ENCODE results near the gene CDC25B.
"Not testable (repeated sequence)": the region's sequence is repeated elsewhere in the genome, so short reads cannot be mapped to it uniquely, and the experiment has no call there.

The CDC25B gene

GRCh38 chr20:3826420-3826819 lies 30.3 kb downstream of the CDC25B start:
- Histone ChIP-seq H3K4me3 (ENCODE audit: insufficient read depth, low read depth, low read length) (no peak overlapping the region), H3K27me3 (ENCODE audit: control insufficient read depth, insufficient read depth, low read length, poor library complexity, severe bottlenecking) (no peaks in the 10 kb centered on the region), H3K36me3 (ENCODE audit: control insufficient read depth, insufficient read depth, low read length) (no peaks in the 10 kb centered on the region), H3K9me3 (ENCODE audit: control insufficient read depth, low read length) (no peaks in the 10 kb centered on the region), H3K27ac (ENCODE audit: insufficient read depth, low read depth, low read length, poor library complexity, severe bottlenecking) (no peak overlapping the region), H3K4me1 (ENCODE audit: control insufficient read depth, insufficient read depth, low read length) (no peaks in the 10 kb centered on the region)
- 93 to 94% methylated on average over 4 of the region's 4 CpGs for WGBS, 2 experiments

DNA sequence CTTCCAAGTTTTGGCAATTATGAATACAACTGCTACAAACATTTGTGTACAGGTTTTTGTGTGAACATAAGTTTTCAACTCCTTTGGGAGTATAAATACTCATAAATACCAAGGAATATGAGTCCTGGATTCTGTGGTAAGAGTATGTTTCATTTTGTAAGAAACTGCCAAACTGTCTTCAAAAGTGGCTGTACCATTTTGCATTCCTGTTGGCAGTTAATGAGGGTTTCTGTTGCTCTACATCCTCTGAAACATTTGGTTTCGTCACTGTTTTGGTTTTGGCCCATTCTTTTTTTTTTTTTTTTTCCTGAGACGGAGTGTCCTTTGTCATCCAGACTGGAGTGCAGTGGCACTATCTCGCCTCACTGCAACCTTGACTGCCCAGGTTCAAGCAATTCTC lies 32.7 kb downstream of the CDC25B start:
- Histone ChIP-seq H3K36me3 (ENCODE audit: control insufficient read depth, insufficient read depth, low read length) (no peaks in the 10 kb centered on the region), H3K9me3 (ENCODE audit: control insufficient read depth, low read length) (no peaks in the 10 kb centered on the region), H3K4me1 (ENCODE audit: control insufficient read depth, insufficient read depth, low read length) (no peaks in the 10 kb centered on the region), H3K27ac (ENCODE audit: insufficient read depth, low read depth, low read length, poor library complexity, severe bottlenecking) (no peak overlapping the region), H3K27me3 (ENCODE audit: control insufficient read depth, insufficient read depth, low read length, poor library complexity, severe bottlenecking) (no peaks in the 10 kb centered on the region), H3K4me3 (ENCODE audit: insufficient read depth, low read depth, low read length) (no peak overlapping the region)
- 87 to 91% methylated on average over 3 of the region's 3 CpGs for WGBS, 2 experiments

DNA sequence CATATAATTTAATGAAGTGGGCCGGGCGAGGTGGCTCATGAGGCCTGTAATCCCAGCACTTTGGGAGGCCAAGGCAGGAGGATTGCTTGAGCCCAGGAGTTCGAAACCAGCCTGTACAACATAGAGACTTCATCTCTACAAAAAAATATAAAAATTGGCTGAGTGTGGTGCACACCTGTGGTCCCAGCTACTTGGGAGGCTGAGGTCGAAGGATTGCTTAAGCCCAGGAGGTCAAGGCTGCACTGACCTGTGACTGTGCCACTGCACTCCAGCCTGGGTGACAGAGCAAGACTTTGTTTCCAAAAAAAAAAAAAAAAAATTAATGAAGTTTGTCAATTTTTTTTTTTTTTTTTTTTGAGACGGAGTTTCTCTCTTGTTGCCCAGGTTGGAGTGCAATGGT lies 33.8 kb downstream of the CDC25B start:
- 94 to 98% methylated on average over 5 of the region's 5 CpGs for WGBS, 2 experiments
- H3K4me1 ChIP-seq (ENCODE audit: control insufficient read depth, insufficient read depth, low read length); H3K27me3 ChIP-seq (ENCODE audit: control insufficient read depth, insufficient read depth, low read length, poor library complexity, severe bottlenecking); H3K9me3 ChIP-seq (ENCODE audit: control insufficient read depth, low read length); H3K27ac ChIP-seq (ENCODE audit: insufficient read depth, low read depth, low read length, poor library complexity, severe bottlenecking); H3K4me3 ChIP-seq (ENCODE audit: insufficient read depth, low read depth, low read length); H3K36me3 ChIP-seq (ENCODE audit: control insufficient read depth, insufficient read depth, low read length): not testable (repeated sequence)

- H3K27me3 ChIP-seq (ENCODE audit: control insufficient read depth, insufficient read depth, low read length, poor library complexity, severe bottlenecking) = no peaks in the 10 kb centered on the region
- H3K9me3 ChIP-seq (ENCODE audit: control insufficient read depth, low read length) = no peaks in the 10 kb centered on the region
- H3K27ac ChIP-seq (ENCODE audit: insufficient read depth, low read depth, low read length, poor library complexity, severe bottlenecking) = no peak overlapping the region
- H3K36me3 ChIP-seq (ENCODE audit: control insufficient read depth, insufficient read depth, low read length) = no peaks in the 10 kb centered on the region
- H3K4me3 ChIP-seq (ENCODE audit: insufficient read depth, low read depth, low read length) = no peak overlapping the region
- 86 to 96% methylated on average over 2 to 4 of the region's 4 CpGs for WGBS, 2 experiments
- no peaks in the 10 kb centered on the region for H3K4me1 ChIP-seq (ENCODE audit: control insufficient read depth, insufficient read depth, low read length)
These were observed 40.0 kb downstream of the CDC25B start for GRCh38 chr20:3836132-3836531.

- Histone ChIP-seq H3K36me3 (ENCODE audit: control insufficient read depth, insufficient read depth, low read length) (no peaks in the 10 kb centered on the region), H3K27ac (ENCODE audit: insufficient read depth, low read depth, low read length, poor library complexity, severe bottlenecking) (no peak overlapping the region), H3K9me3 (ENCODE audit: control insufficient read depth, low read length) (no peaks in the 10 kb centered on the region), H3K4me3 (ENCODE audit: insufficient read depth, low read depth, low read length) (no peak overlapping the region), H3K4me1 (ENCODE audit: control insufficient read depth, insufficient read depth, low read length) (no peaks in the 10 kb centered on the region), H3K27me3 (ENCODE audit: control insufficient read depth, insufficient read depth, low read length, poor library complexity, severe bottlenecking) (no peaks in the 10 kb centered on the region)
- 80 to 81% methylated on average over 2 to 3 of the region's 3 CpGs for WGBS, 2 experiments
These were observed 43.2 kb downstream of the CDC25B start for GRCh38 chr20:3839328-3839727.

DNA sequence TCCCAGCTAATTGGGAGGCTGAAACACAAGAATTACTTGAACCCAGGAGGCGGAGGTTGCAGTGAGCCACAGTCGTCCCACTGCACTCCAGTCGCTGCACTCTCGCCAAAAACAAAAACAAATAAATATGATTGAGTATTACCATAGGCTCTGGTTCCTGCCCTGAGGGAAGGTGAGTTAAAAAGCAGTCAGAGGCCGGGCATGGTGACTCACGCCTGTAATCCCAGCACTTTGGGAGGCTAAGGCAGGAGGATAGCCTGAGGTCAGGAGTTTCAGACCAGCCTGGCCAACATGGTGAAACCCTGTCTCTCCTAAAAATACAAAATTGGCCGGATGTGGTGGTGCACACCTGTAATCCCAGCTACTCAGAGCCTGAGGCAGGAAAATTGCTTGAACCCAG lies 44.1 kb downstream of the CDC25B start:
- not testable (repeated sequence) for H3K27ac ChIP-seq (ENCODE audit: insufficient read depth, low read depth, low read length, poor library complexity, severe bottlenecking); H3K4me1 ChIP-seq (ENCODE audit: control insufficient read depth, insufficient read depth, low read length); H3K4me3 ChIP-seq (ENCODE audit: insufficient read depth, low read depth, low read length); H3K9me3 ChIP-seq (ENCODE audit: control insufficient read depth, low read length); H3K36me3 ChIP-seq (ENCODE audit: control insufficient read depth, insufficient read depth, low read length); H3K27me3 ChIP-seq (ENCODE audit: control insufficient read depth, insufficient read depth, low read length, poor library complexity, severe bottlenecking)
- WGBS, 2 experiments = 94% methylated on average over 7 of the region's 7 CpGs

DNA sequence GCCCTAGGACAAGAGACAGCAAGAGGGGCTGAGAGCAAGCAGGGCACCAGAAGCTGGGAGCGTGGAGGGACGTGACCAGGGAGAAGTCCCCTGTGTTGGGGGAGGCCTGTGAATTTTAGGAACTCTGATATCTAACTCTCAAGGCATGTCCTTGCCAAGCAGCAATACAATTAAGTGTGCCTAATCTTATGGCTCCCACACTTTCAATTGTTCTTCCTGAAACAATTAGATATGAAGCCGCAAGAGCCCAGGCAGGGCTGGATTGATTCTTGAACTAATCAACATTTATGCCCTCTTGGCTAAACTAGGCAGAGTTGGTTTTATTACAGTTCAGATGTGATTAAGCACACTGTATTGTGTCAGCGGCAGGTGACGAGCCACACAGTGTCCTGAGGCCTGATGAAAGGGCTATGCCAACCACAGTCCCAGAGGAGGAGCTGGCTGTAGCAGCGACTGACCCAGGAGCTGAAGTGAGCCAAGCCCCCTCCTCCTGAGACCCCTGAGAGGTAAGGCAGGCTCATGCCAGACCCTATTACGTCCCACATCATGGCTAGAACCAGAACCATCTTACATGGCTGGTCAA lies 46.3 kb downstream of the CDC25B start:
- Histone ChIP-seq H3K27ac (ENCODE audit: insufficient read depth, low read depth, low read length, poor library complexity, severe bottlenecking) (no peak overlapping the region), H3K4me3 (ENCODE audit: insufficient read depth, low read depth, low read length) (no peak overlapping the region), H3K4me1 (ENCODE audit: control insufficient read depth, insufficient read depth, low read length) (peaks cover under 1% of the 10 kb centered on the region), H3K36me3 (ENCODE audit: control insufficient read depth, insufficient read depth, low read length) (no peaks in the 10 kb centered on the region), H3K27me3 (ENCODE audit: control insufficient read depth, insufficient read depth, low read length, poor library complexity, severe bottlenecking) (no peaks in the 10 kb centered on the region), H3K9me3 (ENCODE audit: control insufficient read depth, low read length) (no peaks in the 10 kb centered on the region)
- 92 to 93% methylated on average over 7 of the region's 7 CpGs for WGBS, 2 experiments

GRCh38 chr20:3843490-3843889 lies 47.4 kb downstream of the CDC25B start:
- no peaks in the 10 kb centered on the region for H3K9me3 ChIP-seq (ENCODE audit: control insufficient read depth, low read length)
- H3K36me3 ChIP-seq (ENCODE audit: control insufficient read depth, insufficient read depth, low read length) = no peaks in the 10 kb centered on the region
- WGBS, 2 experiments = 83 to 85% methylated on average over 5 of the region's 5 CpGs
- H3K4me1 ChIP-seq (ENCODE audit: control insufficient read depth, insufficient read depth, low read length) = peaks cover 4% of the 10 kb centered on the region
- H3K27me3 ChIP-seq (ENCODE audit: control insufficient read depth, insufficient read depth, low read length, poor library complexity, severe bottlenecking) = no peaks in the 10 kb centered on the region
- no peak overlapping the region for H3K27ac ChIP-seq (ENCODE audit: insufficient read depth, low read depth, low read length, poor library complexity, severe bottlenecking)
- no peak overlapping the region for H3K4me3 ChIP-seq (ENCODE audit: insufficient read depth, low read depth, low read length)

DNA sequence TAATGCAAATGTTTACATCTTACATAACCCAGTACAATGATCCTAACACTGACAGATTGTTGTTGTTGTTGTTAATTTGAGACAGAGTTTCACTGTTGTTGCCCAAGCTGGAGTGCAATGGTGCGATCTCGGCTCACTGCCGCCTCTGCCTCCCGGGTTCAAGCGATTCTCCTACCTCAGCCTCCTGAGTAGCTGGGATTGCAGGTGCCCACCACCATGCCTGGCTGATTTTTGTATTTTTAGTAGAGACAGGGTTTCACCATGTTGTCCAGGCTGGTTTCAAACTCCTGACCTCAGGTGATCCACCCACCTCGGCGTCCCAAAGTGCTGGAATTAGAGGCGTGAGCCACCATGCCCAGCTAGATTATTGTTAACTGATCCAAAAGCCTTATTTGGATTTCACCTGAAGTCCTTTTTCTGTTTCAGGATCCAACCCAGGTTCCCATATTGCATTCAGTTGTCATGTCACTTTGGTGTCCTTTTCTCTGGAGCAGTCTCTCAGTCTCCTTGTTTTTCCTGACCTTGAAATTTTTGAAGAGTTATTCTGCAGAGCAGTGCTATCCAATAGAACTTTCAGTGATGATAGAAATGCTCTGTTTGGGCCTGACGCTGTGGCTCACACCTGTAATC lies 48.0 kb downstream of the CDC25B start:
- not testable (repeated sequence) for H3K4me3 ChIP-seq (ENCODE audit: insufficient read depth, low read depth, low read length); H3K4me1 ChIP-seq (ENCODE audit: control insufficient read depth, insufficient read depth, low read length); H3K9me3 ChIP-seq (ENCODE audit: control insufficient read depth, low read length); H3K36me3 ChIP-seq (ENCODE audit: control insufficient read depth, insufficient read depth, low read length); H3K27me3 ChIP-seq (ENCODE audit: control insufficient read depth, insufficient read depth, low read length, poor library complexity, severe bottlenecking); H3K27ac ChIP-seq (ENCODE audit: insufficient read depth, low read depth, low read length, poor library complexity, severe bottlenecking)
- 92 to 93% methylated on average over 9 of the region's 9 CpGs for whole genome bisulfite sequencing, 2 experiments

DNA sequence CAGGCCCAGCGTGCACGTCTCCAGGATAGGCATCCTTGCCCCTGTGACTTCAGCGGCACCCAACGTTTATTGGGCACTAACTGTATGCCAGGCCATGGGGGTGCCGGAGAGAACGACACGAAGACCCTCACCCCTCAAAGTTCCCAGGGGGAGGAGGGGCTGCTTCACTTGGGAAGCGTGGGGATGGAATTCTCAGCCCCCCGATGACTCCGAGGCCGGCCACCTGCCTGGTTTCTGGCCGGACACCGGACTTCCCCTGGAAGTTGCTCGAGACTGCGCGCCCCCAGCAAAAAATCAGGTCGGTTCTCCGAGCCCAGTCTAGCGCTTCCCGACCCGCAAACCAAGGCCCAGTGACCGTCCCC lies 50.2 kb downstream of the CDC25B start:
- no peak overlapping the region for H3K27ac ChIP-seq (ENCODE audit: insufficient read depth, low read depth, low read length, poor library complexity, severe bottlenecking)
- no peaks in the 10 kb centered on the region for H3K27me3 ChIP-seq (ENCODE audit: control insufficient read depth, insufficient read depth, low read length, poor library complexity, severe bottlenecking)
- WGBS, 2 experiments = 1 to 2% methylated on average over 22 of the region's 22 CpGs
- peaks cover 4% of the 10 kb centered on the region for H3K4me1 ChIP-seq (ENCODE audit: control insufficient read depth, insufficient read depth, low read length)
- H3K9me3 ChIP-seq (ENCODE audit: control insufficient read depth, low read length) = no peaks in the 10 kb centered on the region
- H3K36me3 ChIP-seq (ENCODE audit: control insufficient read depth, insufficient read depth, low read length) = no peaks in the 10 kb centered on the region
- peak overlapping the region; percentile 72 for H3K4me3 ChIP-seq (ENCODE audit: insufficient read depth, low read depth, low read length)
